Heart left ventricle (tissue), 16 donors: ENCODE measurements around the gene TPR. TPM values are rescaled to one million over a fixed set of nuclear protein-coding genes. Genes with fewer than 3 reads are reported as not detected.

ENCODE experiments used
- ATAC-seq, 4 donors: fragments of 200-7000 bp; cut with Tn5 transposase; one replicate each; pipeline ENCODE4 v1.9.1; 2020 to 2022; ENCODE audit warnings: moderate library complexity in 4 of 4, mild to moderate bottlenecking in 3 of 4, moderate number of reproducible peaks in 1 of 4
- DNase-seq, 5 donors: peaks; one replicate each; pipeline ENCODE4 v3.0.0-alpha.2; 2020
- H3K27ac ChIP-seq, 12 donors: fragments of 200-600 bp; sonication (generic) in 4 of 12; one replicate each; pipeline versions ENCODE4 v1.5.0 to v1.8.0; 2016 to 2022; ENCODE audit warnings: mild to moderate bottlenecking in 2 of 12
- H3K27me3 ChIP-seq, 9 donors: fragments of 200-600 bp; sonication (generic) in 2 of 9; one replicate each; pipeline versions ENCODE4 v1.5.1 to v1.8.0; 2016 to 2022; ENCODE audit warnings: mild to moderate bottlenecking in 3 of 9
- H3K36me3 ChIP-seq, 9 donors: fragments of 200-600 bp; sonication (generic) in 2 of 9; one replicate each; pipeline versions ENCODE4 v1.5.0 to v1.8.0; 2018 to 2022; ENCODE audit warnings: mild to moderate bottlenecking in 2 of 9
- H3K4me1 ChIP-seq, 12 donors: fragments of 200-600 bp; sonication (generic) in 4 of 12; one replicate each; pipeline versions ENCODE4 v1.5.0 to v1.8.0; 2016 to 2022; ENCODE audit warnings: mild to moderate bottlenecking in 3 of 12
- H3K4me3 ChIP-seq, 12 donors: fragments of 200-600 bp; sonication (generic) in 4 of 12; one replicate each; pipeline versions ENCODE4 v1.5.0 to v1.8.0; 2017 to 2022; ENCODE audit warnings: mild to moderate bottlenecking in 9 of 12, moderate library complexity in 4 of 12
- H3K9me3 ChIP-seq, 12 donors: fragments of 200-600 bp; sonication (generic) in 4 of 12; one replicate each; pipeline versions ENCODE4 v1.5.0 to v1.8.0; 2016 to 2022; ENCODE audit warnings: mild to moderate bottlenecking in 1 of 12
- POLR2A ChIP-seq, 2 donors: fragments of 450-650 bp; IDR thresholded peaks; one replicate each; pipeline ENCODE4 v1.6.1; 2017; ENCODE audit warnings: antibody characterized with exemption in 2 of 2, mild to moderate bottlenecking in 2 of 2, moderate library complexity in 2 of 2
- WGBS, 4 donors: extraction: QIAGEN DNeasy Blood & Tissue Kit in 2 of 4; methylation state at CpG; one replicate each; pipeline versions ENCODE4 v1.1.5 to v1.1.7; 2013 to 2018; 5-methylcytosine and 5-hydroxymethylcytosine counted together
- intact Hi-C, 10 donors: fragments of 100-400 bp; cut with DNase I; formaldehyde crosslinking; loops; one replicate each; pipeline versions ENCODE4 v1.11.1 to v1.14.2; 2022
- polyA plus RNA-seq, 2 donors: library from polyadenylated mRNA; stranded (reverse); fragments of 200-250 nt; gene quantifications; one replicate each; pipeline ENCODE4 v1.2.3, GENCODE V29; 2013
- total RNA-seq, 9 donors: library from RNA; depleted of rRNA in 2 of 9; stranded (reverse); fragments of >200 nt in 2 of 9; fragmentation: NEBNext Ultra II Directional in 3 of 9; extraction: Animal tissue kit (Norgen Biotek cat#: 25700) in 3 of 9; gene quantifications; one replicate each; pipeline versions ENCODE4 v1.1.0 to v1.2.4, GENCODE V29; 2016 to 2023
- TF ChIP-seq, protein P1 (sequence below), 12 donors: fragments of 200-600 bp; sonication (generic) in 4 of 12; IDR thresholded peaks; one replicate each; pipeline versions ENCODE4 v1.5.0 to v1.8.0; 2018 to 2022; ENCODE audit warnings: antibody characterized with exemption in 12 of 12, mild to moderate bottlenecking in 5 of 12
- donor health status: ischemic (EF 13 %, LVEDD 7.1; RV severe dilation, severe dysfunction).
- donor health status: healthy with polysubstance abuse.
- donor health status: DM: no; HTN: yes; CAD: no.
- donor health status: DM: no; HTN: no; CAD: no.
- donor health status: ischemic (EF 25% LVEDD 6.9; RV normal size, moderate dysfunction).
- donor health status: ischemic (EF 25% LVEDD 5.7; RV mildly dilated, moderate dysfunction).
- donor health status: healthy.
- donor health status: DM: yes; HTN: yes; CAD: no.
- donor health status: ischemic (EF 35%, LVEDD 5.7; RV mildly dilated, moderate dysfunction).
- donor health status: nonischemic (EF 11% LVEDD 7.7; RV severe dilation, severe dysfunction).
- donor health status: DM: yes; HTN: yes; CAD: no.
- donor health status: PGD.
- donor health status: ischemic (EF 29% LVEDD 5.4; RV normal size, mild dysfunction).
- donor health status: nonischemic (EF 23%, LVEDD 6.1; RV moderate dilation, normal function).

TPR gene
- total and polyA plus RNA-seq, 11 donors = 11.0 to 90.8 (median 54.3) TPM

DNA sequence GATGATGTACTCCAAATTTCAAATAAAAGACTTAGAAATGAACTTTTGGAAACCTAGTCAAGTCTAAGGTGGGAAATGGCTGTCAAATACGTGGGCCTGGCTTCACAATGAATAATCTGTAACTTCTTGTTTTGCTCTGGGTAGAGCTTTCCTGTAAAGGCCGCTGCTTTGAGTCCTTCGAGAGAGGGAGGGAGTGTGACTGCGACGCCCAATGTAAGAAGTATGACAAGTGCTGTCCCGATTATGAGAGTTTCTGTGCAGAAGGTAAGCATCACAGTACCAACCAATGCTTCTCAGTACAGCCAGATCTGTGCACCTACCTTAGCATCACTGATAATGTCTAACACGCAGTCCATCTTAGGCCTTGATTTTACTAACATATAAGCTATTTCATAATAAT lies 73.6 kb downstream of the TPR start:
- 89 to 92% (median 90%) methylated on average over 7 of the region's 7 CpGs for WGBS, 4 donors
- Histone ChIP-seq H3K27me3 (no peaks in the 10 kb centered on the region), H3K9me3 (no peaks in the 10 kb centered on the region), H3K36me3 (no peaks in the 10 kb centered on the region), H3K4me1 (peaks cover 0 to 7% (median 0%) of the 10 kb centered on the region in 12 donors), H3K27ac (no peak overlapping the region), H3K4me3 (no peak overlapping the region)
- intact Hi-C loops = no loop called here
- ATAC-seq = no peak
- TF ChIP-seq, protein P1, sequence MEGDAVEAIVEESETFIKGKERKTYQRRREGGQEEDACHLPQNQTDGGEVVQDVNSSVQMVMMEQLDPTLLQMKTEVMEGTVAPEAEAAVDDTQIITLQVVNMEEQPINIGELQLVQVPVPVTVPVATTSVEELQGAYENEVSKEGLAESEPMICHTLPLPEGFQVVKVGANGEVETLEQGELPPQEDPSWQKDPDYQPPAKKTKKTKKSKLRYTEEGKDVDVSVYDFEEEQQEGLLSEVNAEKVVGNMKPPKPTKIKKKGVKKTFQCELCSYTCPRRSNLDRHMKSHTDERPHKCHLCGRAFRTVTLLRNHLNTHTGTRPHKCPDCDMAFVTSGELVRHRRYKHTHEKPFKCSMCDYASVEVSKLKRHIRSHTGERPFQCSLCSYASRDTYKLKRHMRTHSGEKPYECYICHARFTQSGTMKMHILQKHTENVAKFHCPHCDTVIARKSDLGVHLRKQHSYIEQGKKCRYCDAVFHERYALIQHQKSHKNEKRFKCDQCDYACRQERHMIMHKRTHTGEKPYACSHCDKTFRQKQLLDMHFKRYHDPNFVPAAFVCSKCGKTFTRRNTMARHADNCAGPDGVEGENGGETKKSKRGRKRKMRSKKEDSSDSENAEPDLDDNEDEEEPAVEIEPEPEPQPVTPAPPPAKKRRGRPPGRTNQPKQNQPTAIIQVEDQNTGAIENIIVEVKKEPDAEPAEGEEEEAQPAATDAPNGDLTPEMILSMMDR (IDR thresholded peaks at IDR 0.05) = no peak
- TF ChIP-seq POLR2A (IDR thresholded peaks at IDR 0.05) = no peak
- DNase-seq = no peak

DNA sequence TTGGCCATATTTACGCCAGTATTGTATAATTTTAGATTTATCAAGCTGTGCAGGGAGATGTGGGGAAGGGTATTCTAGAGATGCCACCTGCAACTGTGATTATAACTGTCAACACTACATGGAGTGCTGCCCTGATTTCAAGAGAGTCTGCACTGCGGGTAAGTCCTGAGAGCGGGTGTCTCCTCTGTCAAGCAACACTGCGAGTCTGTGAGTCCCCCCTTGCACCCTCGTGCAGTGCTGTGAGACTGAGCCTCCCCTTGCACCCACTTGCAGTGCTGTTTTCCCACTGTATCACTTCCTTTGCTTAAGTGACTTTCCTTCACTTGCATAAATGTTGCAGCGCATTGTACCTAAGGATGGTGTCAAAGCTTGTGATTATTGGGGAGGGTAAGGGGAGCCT lies 75.0 kb downstream of the TPR start:
- intact Hi-C loops = no loop called here
- ATAC-seq (no peak), DNase-seq (no peak)
- Histone ChIP-seq H3K4me3 (no peak overlapping the region), H3K27ac (no peak overlapping the region), H3K4me1 (no peaks in the 10 kb centered on the region), H3K27me3 (no peaks in the 10 kb centered on the region), H3K36me3 (no peaks in the 10 kb centered on the region), H3K9me3 (no peaks in the 10 kb centered on the region)
- TF ChIP-seq, protein P1 (IDR thresholded peaks at IDR 0.05) = no peak
- TF ChIP-seq POLR2A (IDR thresholded peaks at IDR 0.05) = no peak
- 61 to 81% (median 73%) methylated on average over 6 of the region's 6 CpGs for WGBS, 4 donors

DNA sequence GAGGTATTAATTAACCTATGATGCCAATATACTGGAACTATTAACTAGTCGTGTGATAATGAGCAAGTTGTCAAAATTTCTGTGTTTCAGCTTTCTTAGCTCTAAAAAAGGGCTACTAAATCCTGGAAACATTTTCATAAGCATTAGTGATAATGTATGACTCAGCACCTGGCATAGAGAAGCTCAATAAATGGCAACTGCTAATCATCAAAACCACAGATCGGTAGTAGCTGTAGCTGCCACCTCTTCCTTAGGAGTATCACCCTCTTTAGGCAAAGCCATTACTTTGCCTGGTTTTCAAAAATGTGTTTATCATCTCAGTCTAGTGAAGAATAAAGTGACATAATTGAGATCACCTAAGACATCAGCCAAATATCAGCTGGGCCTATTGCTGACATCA lies 75.5 kb downstream of the TPR start:
- WGBS, 4 donors = 93 to 96% (median 94%) methylated on average over 2 of the region's 2 CpGs
- Histone ChIP-seq H3K9me3 (no peaks in the 10 kb centered on the region), H3K4me1 (no peaks in the 10 kb centered on the region), H3K27me3 (no peaks in the 10 kb centered on the region), H3K4me3 (no peak overlapping the region), H3K36me3 (no peaks in the 10 kb centered on the region), H3K27ac (no peak overlapping the region)
- intact Hi-C loops = no loop called here
- ATAC-seq (no peak), DNase-seq (no peak)
- no peak for TF ChIP-seq POLR2A (IDR thresholded peaks at IDR 0.05)
- TF ChIP-seq, protein P1 (IDR thresholded peaks at IDR 0.05) = no peak

DNA sequence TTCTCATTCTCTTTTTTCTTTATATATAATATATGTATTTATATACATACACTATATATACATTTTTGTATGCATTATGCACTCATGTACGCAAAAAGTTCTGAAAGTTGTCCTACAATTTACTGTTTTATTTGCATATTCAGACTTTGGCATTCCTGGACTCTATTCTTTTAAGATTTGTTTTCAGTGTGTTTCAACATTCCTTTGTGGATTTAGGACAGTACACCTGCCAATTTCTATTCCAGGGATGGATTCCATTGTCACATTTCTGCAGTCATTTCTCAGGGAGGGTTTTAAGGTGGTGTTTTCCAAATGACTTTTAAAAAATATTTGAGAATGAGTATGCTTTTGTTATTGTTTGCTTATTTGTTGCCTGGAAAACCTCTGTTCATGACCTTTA lies 76.2 kb downstream of the TPR start:
- WGBS, 4 donors = 96 to 100% (median 97%) methylated on average over 1 of the region's 1 CpG
- Histone ChIP-seq H3K4me1 (no peaks in the 10 kb centered on the region), H3K36me3 (no peaks in the 10 kb centered on the region), H3K4me3 (no peak overlapping the region), H3K9me3 (no peaks in the 10 kb centered on the region), H3K27me3 (no peaks in the 10 kb centered on the region), H3K27ac (no peak overlapping the region)
- DNase-seq = no peak
- no peak for TF ChIP-seq POLR2A (IDR thresholded peaks at IDR 0.05)
- TF ChIP-seq, protein P1 (IDR thresholded peaks at IDR 0.05) = no peak
- intact Hi-C loops = no loop called here
- ATAC-seq = no peak
